ENCODE measurements around the gene MPPED2. TPM values are rescaled to one million over a fixed set of nuclear protein-coding genes. Genes with fewer than 3 reads are reported as not detected.

Gene MPPED2
- total and polyA plus RNA-seq, 8 donors, result 0.12 to 10.3 (median 2.5) TPM

- Histone ChIP-seq H3K4me1 (peaks cover 21 to 40% (median 30%) of the 10 kb centered on the region in 4 donors), H3K27me3 (no peaks in the 10 kb centered on the region), H3K4me3 (no peak overlapping the region), H3K36me3 (no peaks in the 10 kb centered on the region), H3K9me3 (no peaks in the 10 kb centered on the region), H3K27ac (no peak overlapping the region)
- no peak for DNase-seq
- TF ChIP-seq CTCF (IDR thresholded peaks at IDR 0.05) (no peak), POLR2A (IDR thresholded peaks at IDR 0.05) (no peak), EP300 (IDR thresholded peaks at IDR 0.05) (no peak), POLR2AphosphoS5 (IDR thresholded peaks at IDR 0.05) (no peak)
- intact Hi-C loops (cut with DNase I; ENCODE audit: low total_unique reads), result no loop called here
- 81 to 97% (median 95%) methylated on average over 3 of the region's 3 CpGs for WGBS, 5 donors
These were observed 100.4 kb downstream of the MPPED2 start for GRCh38 chr11:30485756-30486155.

GRCh38 chr11:30485222-30485621 is 100.9 kb downstream of the MPPED2 start:
- Histone ChIP-seq H3K27me3 (no peaks in the 10 kb centered on the region), H3K36me3 (no peaks in the 10 kb centered on the region), H3K4me1 (peaks cover 21 to 42% (median 32%) of the 10 kb centered on the region in 4 donors), H3K4me3 (no peak overlapping the region), H3K9me3 (no peaks in the 10 kb centered on the region), H3K27ac (no peak overlapping the region)
- no peak for DNase-seq
- WGBS, 5 donors, result 72 to 95% (median 80%) methylated on average over 3 of the region's 3 CpGs
- intact Hi-C loops (cut with DNase I; ENCODE audit: low total_unique reads), result no loop called here
- no peak for TF ChIP-seq CTCF (IDR thresholded peaks at IDR 0.05)

GRCh38 chr11:30483056-30483455 is 103.1 kb downstream of the MPPED2 start:
- no peak for DNase-seq
- no peaks in the 10 kb centered on the region for H3K36me3 ChIP-seq
- intact Hi-C loops (cut with DNase I; ENCODE audit: low total_unique reads), result no loop called here
- peak overlapping the region in 1 of 5 donors; percentile 2 for H3K27ac ChIP-seq
- H3K4me1 ChIP-seq, result peaks cover 8 to 30% (median 14%) of the 10 kb centered on the region in 4 donors
- H3K27me3 ChIP-seq, result no peaks in the 10 kb centered on the region
- TF ChIP-seq CTCF (IDR thresholded peaks at IDR 0.05) (no peak), POLR2A (IDR thresholded peaks at IDR 0.05) (no peak), EP300 (IDR thresholded peaks at IDR 0.05) (no peak), POLR2AphosphoS5 (IDR thresholded peaks at IDR 0.05) (no peak)
- 23 to 42% (median 32%) methylated on average over 3 of the region's 3 CpGs for WGBS, 5 donors
- no peaks in the 10 kb centered on the region for H3K9me3 ChIP-seq
- H3K4me3 ChIP-seq, result no peak overlapping the region

- H3K36me3 ChIP-seq, result no peaks in the 10 kb centered on the region
- no peak for DNase-seq
- no peak overlapping the region for H3K27ac ChIP-seq
- peaks cover 0 to 17% (median 4%) of the 10 kb centered on the region in 4 donors for H3K4me1 ChIP-seq
- TF ChIP-seq POLR2A (IDR thresholded peaks at IDR 0.05), result no peak
- TF ChIP-seq CTCF (IDR thresholded peaks at IDR 0.05), result no peak
- TF ChIP-seq POLR2AphosphoS5 (IDR thresholded peaks at IDR 0.05), result no peak
- no peak for TF ChIP-seq EP300 (IDR thresholded peaks at IDR 0.05)
- intact Hi-C loops (cut with DNase I; ENCODE audit: low total_unique reads), result no loop called here
- 69 to 86% (median 84%) methylated on average over 4 of the region's 4 CpGs for WGBS, 5 donors
- H3K9me3 ChIP-seq, result no peaks in the 10 kb centered on the region
- H3K4me3 ChIP-seq, result no peak overlapping the region
- no peaks in the 10 kb centered on the region for H3K27me3 ChIP-seq
These were observed 104.4 kb downstream of the MPPED2 start for GRCh38 chr11:30481796-30482195.

All from stomach (tissue), 9 donors.